Measurements from ENCODE around the gene PDE6A.

DNA sequence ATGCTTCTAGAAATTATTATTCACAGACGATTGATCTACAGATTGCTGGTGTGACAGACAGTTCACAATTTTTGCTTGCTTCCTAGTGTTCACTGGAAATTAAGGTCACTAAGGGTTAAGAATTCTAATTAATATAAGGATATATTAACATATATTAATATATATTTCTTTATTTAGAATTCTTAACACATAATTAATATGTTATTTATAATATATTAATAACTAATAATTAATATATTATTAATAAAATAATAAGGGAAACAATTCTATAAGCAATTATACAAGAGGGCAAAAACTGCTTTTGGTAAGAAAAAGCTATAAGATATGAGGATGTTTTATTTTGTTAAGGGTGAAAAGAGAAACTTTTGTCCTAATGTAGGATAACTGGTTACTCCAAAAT lies 56.3 kb downstream of the PDE6A start:
- TF ChIP-seq GATA2 (IDR thresholded peaks at IDR 0.05; ENCODE audit: low read depth, low read length) (no peak), GATA3 (IDR thresholded peaks at IDR 0.05; ENCODE audit: low read depth, low read length) (no peak)
